GM19328 (cell line): Measurements from ENCODE around the gene PTGFRN.

Source experiments
- ATAC-seq: cut with Tn5 transposase; IDR thresholded peaks from one replicate; pipeline ENCODE4 v1.9.1; 2021; ENCODE audit warnings: mild to moderate bottlenecking, moderate library complexity; ENCODE audit not compliant: unreplicated experiment

PTGFRN gene

GRCh38 chr1:117029685-117030084, 120.0 kb downstream of the PTGFRN start:
- no peak for ATAC-seq

DNA sequence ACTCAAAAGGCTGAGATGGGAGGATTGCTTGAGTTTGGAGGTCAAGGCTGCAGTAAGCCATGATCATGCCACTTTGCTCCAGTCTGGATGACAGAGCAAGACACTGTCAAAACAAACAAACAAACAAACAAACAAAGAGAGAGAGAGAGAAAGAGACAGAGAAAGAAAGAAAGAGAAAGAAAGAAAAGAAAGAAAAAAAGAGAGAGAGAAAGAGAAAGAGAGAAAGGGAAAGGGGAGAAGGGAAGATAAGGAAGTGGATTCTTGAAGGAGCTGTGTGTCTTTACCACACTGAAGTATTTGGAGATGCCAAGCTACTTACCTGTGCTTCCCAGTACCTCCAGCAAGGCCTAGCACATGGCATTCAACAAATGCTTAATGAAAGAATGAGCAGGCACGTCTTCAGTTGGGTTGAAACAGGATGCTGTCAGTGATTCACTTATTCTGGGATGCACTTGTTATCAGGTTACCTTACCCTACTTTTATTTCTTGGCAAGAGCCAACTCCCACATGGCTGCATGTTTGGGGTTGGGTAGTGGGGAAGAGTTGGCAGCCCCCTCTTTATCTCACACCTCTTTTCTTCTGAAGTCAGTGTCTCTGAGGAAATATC, 120.7 kb downstream of the PTGFRN start:
- ATAC-seq, result no peak

DNA sequence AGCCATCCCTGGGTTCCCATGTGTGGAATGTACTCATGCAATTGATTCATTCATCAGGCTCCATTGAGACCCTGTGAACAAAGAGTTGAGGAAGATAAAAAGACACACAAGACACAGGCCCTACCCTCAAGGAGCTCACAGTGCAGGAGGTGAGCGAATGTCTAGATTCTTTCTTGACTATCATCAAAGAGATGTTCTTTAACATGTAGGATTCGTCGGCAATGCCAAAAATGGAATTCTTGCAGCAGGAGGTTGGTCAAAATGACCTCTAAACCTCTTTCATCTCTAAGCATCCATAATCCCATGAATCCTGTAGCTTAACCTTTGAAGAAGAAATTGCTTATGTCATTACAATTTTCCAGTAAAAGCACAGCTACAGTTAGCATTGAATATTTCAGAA, 122.5 kb downstream of the PTGFRN start:
- ATAC-seq, result no peak

DNA sequence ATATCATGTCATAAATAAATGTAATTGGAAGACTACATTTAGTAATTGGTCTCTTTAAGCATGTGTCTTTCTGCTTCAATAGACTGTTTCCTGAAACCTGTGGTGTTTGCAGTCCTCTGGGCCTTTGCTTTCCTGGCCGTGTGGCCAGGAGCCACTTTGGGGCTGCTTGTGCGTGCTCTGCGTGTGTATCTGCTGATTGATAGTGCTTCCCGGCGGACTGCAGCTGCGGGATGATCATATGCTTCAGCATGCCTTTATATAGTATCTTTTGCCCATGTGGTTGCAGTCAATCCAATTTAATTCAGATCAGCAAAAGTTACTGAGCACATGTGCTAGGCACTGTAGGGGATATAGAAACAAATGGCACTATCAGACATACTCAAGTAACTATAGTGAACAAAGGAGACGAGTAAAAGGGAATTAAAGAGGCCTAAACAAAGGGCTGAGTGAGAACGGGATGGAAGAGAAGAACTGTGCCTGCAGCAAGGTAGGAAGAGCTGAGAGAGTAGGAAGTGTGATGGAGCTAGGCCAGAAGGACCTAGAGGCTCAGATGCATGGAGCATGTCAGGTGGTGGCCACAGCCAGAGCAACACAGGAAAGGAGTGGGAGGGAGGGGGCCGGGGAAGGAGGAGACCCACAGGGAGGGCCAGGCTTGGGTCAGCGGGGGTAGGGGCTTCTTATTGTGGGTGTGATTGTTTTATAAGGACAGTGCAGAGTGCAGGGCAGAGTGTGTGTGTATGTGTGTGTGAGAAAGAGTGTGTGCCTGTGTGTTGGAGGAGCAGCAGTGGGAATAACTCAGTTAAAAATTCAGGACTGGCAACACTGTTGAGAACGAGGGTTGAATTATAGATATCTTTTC, 123.2 kb downstream of the PTGFRN start:
- no peak for ATAC-seq

GRCh38 chr1:117033772-117034171, 124.1 kb downstream of the PTGFRN start:
- no peak for ATAC-seq

GRCh38 chr1:117034791-117035290, 125.1 kb downstream of the PTGFRN start:
- no peak for ATAC-seq

GRCh38 chr1:117036018-117036461, 126.3 kb downstream of the PTGFRN start:
- no peak for ATAC-seq

GRCh38 chr1:117037802-117038201, 128.1 kb downstream of the PTGFRN start:
- no peak for ATAC-seq

DNA sequence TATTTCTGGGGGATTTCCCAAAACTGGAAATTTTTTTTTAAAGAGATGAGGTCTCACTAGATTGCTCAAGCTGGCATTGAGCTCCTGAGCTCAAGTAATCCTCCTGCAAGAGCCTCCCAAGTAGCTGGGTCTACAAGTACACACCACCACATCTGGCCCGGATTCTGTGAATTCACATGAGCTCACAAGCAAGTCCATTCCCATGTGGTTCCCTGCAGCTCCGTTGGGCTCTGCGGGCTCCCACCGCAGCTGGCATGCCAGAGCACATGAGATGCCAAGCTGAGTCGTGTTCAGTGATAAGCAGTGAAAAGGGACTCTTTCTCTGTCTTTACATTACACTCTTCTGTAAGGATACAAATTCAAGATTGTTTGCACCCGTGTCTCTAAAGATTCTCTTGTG, 128.5 kb downstream of the PTGFRN start:
- ATAC-seq, result no peak
